Measurements from ENCODE around the gene REEP1.
"Not testable (repeated sequence)": the region's sequence is repeated elsewhere in the genome, so short reads cannot be mapped to it uniquely, and the experiment has no call there.

Gene REEP1

GRCh38 chr2:86241611-86242010 lies 95.8 kb downstream of the REEP1 start:
- DNase-seq = no peak

- no peak for DNase-seq
Observed at GRCh38 chr2:86240251-86240650, 97.2 kb downstream of the REEP1 start.

GRCh38 chr2:86239745-86240144 lies 97.7 kb downstream of the REEP1 start:
- no peak for DNase-seq

GRCh38 chr2:86239326-86239725 lies 98.1 kb downstream of the REEP1 start:
- no peak for DNase-seq

- peak; percentile 76 to 81 (median 77) for DNase-seq
Observed at GRCh38 chr2:86238354-86238753, 99.1 kb downstream of the REEP1 start.

- DNase-seq = no peak
Observed at GRCh38 chr2:86237172-86237571, 100.3 kb downstream of the REEP1 start.

GRCh38 chr2:86235196-86235980 lies 102.0 kb downstream of the REEP1 start:
- no peak for DNase-seq

GRCh38 chr2:86234563-86235131 lies 102.8 kb downstream of the REEP1 start:
- no peak for DNase-seq

- DNase-seq = no peak
Observed at GRCh38 chr2:86233436-86233835, 104.0 kb downstream of the REEP1 start.

GRCh38 chr2:86232910-86233309 lies 104.5 kb downstream of the REEP1 start:
- DNase-seq = no peak

GRCh38 chr2:86232373-86232784 lies 105.0 kb downstream of the REEP1 start:
- no peak for DNase-seq

- DNase-seq = no peak
Observed at GRCh38 chr2:86231680-86232372, 105.6 kb downstream of the REEP1 start.

GRCh38 chr2:86230961-86231360 lies 106.5 kb downstream of the REEP1 start:
- no peak for DNase-seq

- DNase-seq = no peak
Observed at GRCh38 chr2:86229221-86229620, 108.2 kb downstream of the REEP1 start.

GRCh38 chr2:86228574-86228973 lies 108.9 kb downstream of the REEP1 start:
- DNase-seq = not testable (repeated sequence)

- DNase-seq = no peak
Observed at GRCh38 chr2:86227685-86228084, 109.7 kb downstream of the REEP1 start.

GRCh38 chr2:86226636-86227520 lies 110.5 kb downstream of the REEP1 start:
- no peak for DNase-seq

- peak; percentile 78 to 88 (median 85) for DNase-seq
Observed at GRCh38 chr2:86226070-86226469, 111.4 kb downstream of the REEP1 start.

GRCh38 chr2:86225581-86225980 lies 111.8 kb downstream of the REEP1 start:
- DNase-seq = peak; percentile 88 to 91 (median 90)

GRCh38 chr2:86224645-86225355 lies 112.6 kb downstream of the REEP1 start:
- DNase-seq = no peak

GRCh38 chr2:86223927-86224560 lies 113.4 kb downstream of the REEP1 start:
- no peak for DNase-seq
